Transverse colon (tissue), 4 donors: ENCODE results near the gene MEGF11.

Experiments
- CTCF ChIP-seq, 5 experiments: fragments of 200-600 bp in 3 of 5; fragments of 450-650 bp in 2 of 5; sonication (generic) in 3 of 5; IDR thresholded peaks; 1 replicate in 2 of 5; 2 replicates in 3 of 5; pipeline ENCODE4 v1.5.1; 2016 to 2017; ENCODE audit warnings: antibody characterized with exemption in 5 of 5, inconsistent platforms in 3 of 5, mild to moderate bottlenecking in 2 of 5, moderate library complexity in 1 of 5
- EP300 ChIP-seq: sonication (generic); formaldehyde crosslinking; IDR thresholded peaks from one replicate; pipeline ENCODE4 v1.6.1; 2017; ENCODE audit warnings: antibody characterized with exemption, low read depth
- POLR2A ChIP-seq: fragments of 450-650 bp; IDR thresholded peaks from one replicate; pipeline ENCODE4 v1.6.1; 2016; ENCODE audit warnings: antibody characterized with exemption, mild to moderate bottlenecking, moderate library complexity
- POLR2AphosphoS5 ChIP-seq, 3 donors: sonication (generic); formaldehyde crosslinking; IDR thresholded peaks; one replicate each; pipeline ENCODE4 v1.6.1; 2016; ENCODE audit warnings: antibody characterized with exemption in 3 of 3

GRCh38 chr15:66057089-66057488 is 196.5 kb downstream of the MEGF11 start:
- TF ChIP-seq POLR2AphosphoS5 (IDR thresholded peaks at IDR 0.05) (no peak), CTCF (IDR thresholded peaks at IDR 0.05) (no peak), POLR2A (no peak), EP300 (no peak)
